DMS53 treated with DMSO at 0.1 percent for 48 hours (cell line): Measurements from ENCODE around the gene SLC6A6.

ENCODE experiments used
- DNase-seq: peaks from one replicate; lab custom pipeline; 2025; ENCODE audit not compliant: unreplicated experiment; lab: John Stamatoyannopoulos, UW

SLC6A6 gene

GRCh38 chr3:14464521-14464920, 62.1 kb downstream of the SLC6A6 start:
- no peak for DNase-seq

GRCh38 chr3:14465425-14465824, 63.0 kb downstream of the SLC6A6 start:
- DNase-seq, result no peak

GRCh38 chr3:14466179-14466903, 63.9 kb downstream of the SLC6A6 start:
- DNase-seq, result no peak

GRCh38 chr3:14467814-14468620, 65.6 kb downstream of the SLC6A6 start:
- no peak for DNase-seq

- DNase-seq, result no peak
These were observed 66.2 kb downstream of the SLC6A6 start for GRCh38 chr3:14468621-14468981.

GRCh38 chr3:14470461-14470860, 68.1 kb downstream of the SLC6A6 start:
- DNase-seq, result no peak

- no peak for DNase-seq
These were observed 68.6 kb downstream of the SLC6A6 start for GRCh38 chr3:14471016-14471415.

- no peak for DNase-seq
These were observed 69.3 kb downstream of the SLC6A6 start for GRCh38 chr3:14471690-14472089.

GRCh38 chr3:14472471-14473351, 70.3 kb downstream of the SLC6A6 start:
- no peak for DNase-seq

GRCh38 chr3:14473411-14473891, 71.0 kb downstream of the SLC6A6 start:
- DNase-seq, result no peak

- DNase-seq, result no peak
These were observed 72.1 kb downstream of the SLC6A6 start for GRCh38 chr3:14474363-14475081.

GRCh38 chr3:14475621-14476020, 73.2 kb downstream of the SLC6A6 start:
- DNase-seq, result no peak

- no peak for DNase-seq
These were observed 74.3 kb downstream of the SLC6A6 start for GRCh38 chr3:14476583-14477265.

GRCh38 chr3:14477311-14477935, 75.0 kb downstream of the SLC6A6 start:
- no peak for DNase-seq

GRCh38 chr3:14478956-14479550, 76.6 kb downstream of the SLC6A6 start:
- DNase-seq, result no peak

GRCh38 chr3:14479591-14479990, 77.2 kb downstream of the SLC6A6 start:
- DNase-seq, result no peak

GRCh38 chr3:14480207-14481017, 78.0 kb downstream of the SLC6A6 start:
- DNase-seq, result no peak

GRCh38 chr3:14481018-14481645, 78.7 kb downstream of the SLC6A6 start:
- DNase-seq, result no peak
